Suprapubic skin (tissue), 4 donors: ENCODE measurements around the gene TEX13A. TPM values are rescaled to one million over a fixed set of nuclear protein-coding genes. Genes with fewer than 3 reads are reported as not detected.

Experiments
- DNase-seq, 2 donors: peaks; one replicate each; pipeline ENCODE4 v3.0.0-alpha.2; 2019; ENCODE audit warnings: low spot score in 2 of 2
- H3K27ac ChIP-seq: fragments of 200-600 bp; sonication (generic); one replicate; pipeline ENCODE4 v1.5.1; 2019
- H3K27me3 ChIP-seq: fragments of 200-600 bp; sonication (generic); one replicate; pipeline ENCODE4 v1.5.1; 2019
- H3K36me3 ChIP-seq: fragments of 200-600 bp; sonication (generic); one replicate; pipeline ENCODE4 v1.5.1; 2019
- H3K4me1 ChIP-seq: fragments of 200-600 bp; sonication (generic); one replicate; pipeline ENCODE4 v1.5.1; 2019
- H3K4me3 ChIP-seq: fragments of 200-600 bp; sonication (generic); one replicate; pipeline ENCODE4 v1.5.1; 2019; ENCODE audit warnings: mild to moderate bottlenecking
- H3K9me3 ChIP-seq: fragments of 200-600 bp; sonication (generic); one replicate; pipeline ENCODE4 v1.5.1; 2019
- EP300 ChIP-seq: sonication (generic); formaldehyde crosslinking; IDR thresholded peaks from one replicate; pipeline ENCODE4 v1.6.1; 2017; ENCODE audit warnings: antibody characterized with exemption
- POLR2A ChIP-seq, 2 donors: fragments of 450-650 bp; IDR thresholded peaks; one replicate each; pipeline ENCODE4 v1.6.1; 2017; ENCODE audit warnings: antibody characterized with exemption in 2 of 2, mild to moderate bottlenecking in 2 of 2, moderate library complexity in 2 of 2
- POLR2AphosphoS5 ChIP-seq, 3 donors: sonication (generic); formaldehyde crosslinking; IDR thresholded peaks; one replicate each; pipeline ENCODE4 v1.6.1; 2017; ENCODE audit warnings: antibody characterized with exemption in 3 of 3
- WGBS: methylation state at CpG from one replicate; pipeline ENCODE4 v1.1.5; 2018; 5-methylcytosine and 5-hydroxymethylcytosine counted together
- total RNA-seq, 4 donors: library from RNA; depleted of rRNA; stranded (reverse); fragments of >200 nt; gene quantifications; one replicate each; pipeline ENCODE4 v1.1.0, GENCODE V29; 2016
- TF ChIP-seq, protein P1 (sequence below), 2 donors: fragments of 200-600 bp in 1 of 2; fragments of 450-650 bp in 1 of 2; sonication (generic) in 1 of 2; IDR thresholded peaks; one replicate each; pipeline ENCODE4 v1.5.1; 2016 to 2019; ENCODE audit warnings: antibody characterized with exemption in 2 of 2, mild to moderate bottlenecking in 1 of 2, moderate library complexity in 1 of 2

TEX13A gene
- total RNA-seq, 4 donors from 2014 or later = not detected

DNA sequence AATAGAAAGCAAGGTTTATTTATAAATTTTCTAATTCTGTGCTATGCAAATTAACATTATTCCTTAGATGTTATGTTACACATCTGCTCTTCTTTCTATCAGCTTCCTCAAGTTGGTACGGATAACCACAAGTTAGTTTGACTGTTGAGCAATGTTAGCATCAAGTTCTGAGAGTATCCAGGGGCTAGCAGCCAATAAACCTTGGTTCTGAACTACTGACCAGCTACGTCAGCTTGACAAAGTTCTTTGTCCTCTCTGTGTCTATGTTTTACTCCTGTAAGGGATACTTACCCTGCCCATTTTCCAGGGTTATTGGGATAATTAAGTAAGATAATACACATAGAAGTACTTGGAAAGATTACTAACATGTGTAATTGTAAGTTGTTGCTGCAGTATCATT is 8.1 kb upstream of the TEX13A start:
- no peaks in the 10 kb centered on the region for H3K9me3 ChIP-seq
- no peak for DNase-seq
- H3K36me3 ChIP-seq = no peaks in the 10 kb centered on the region
- no peaks in the 10 kb centered on the region for H3K27me3 ChIP-seq
- no peak overlapping the region for H3K27ac ChIP-seq
- no peak for TF ChIP-seq POLR2A (IDR thresholded peaks at IDR 0.05)
- TF ChIP-seq, protein P1, sequence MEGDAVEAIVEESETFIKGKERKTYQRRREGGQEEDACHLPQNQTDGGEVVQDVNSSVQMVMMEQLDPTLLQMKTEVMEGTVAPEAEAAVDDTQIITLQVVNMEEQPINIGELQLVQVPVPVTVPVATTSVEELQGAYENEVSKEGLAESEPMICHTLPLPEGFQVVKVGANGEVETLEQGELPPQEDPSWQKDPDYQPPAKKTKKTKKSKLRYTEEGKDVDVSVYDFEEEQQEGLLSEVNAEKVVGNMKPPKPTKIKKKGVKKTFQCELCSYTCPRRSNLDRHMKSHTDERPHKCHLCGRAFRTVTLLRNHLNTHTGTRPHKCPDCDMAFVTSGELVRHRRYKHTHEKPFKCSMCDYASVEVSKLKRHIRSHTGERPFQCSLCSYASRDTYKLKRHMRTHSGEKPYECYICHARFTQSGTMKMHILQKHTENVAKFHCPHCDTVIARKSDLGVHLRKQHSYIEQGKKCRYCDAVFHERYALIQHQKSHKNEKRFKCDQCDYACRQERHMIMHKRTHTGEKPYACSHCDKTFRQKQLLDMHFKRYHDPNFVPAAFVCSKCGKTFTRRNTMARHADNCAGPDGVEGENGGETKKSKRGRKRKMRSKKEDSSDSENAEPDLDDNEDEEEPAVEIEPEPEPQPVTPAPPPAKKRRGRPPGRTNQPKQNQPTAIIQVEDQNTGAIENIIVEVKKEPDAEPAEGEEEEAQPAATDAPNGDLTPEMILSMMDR (IDR thresholded peaks at IDR 0.05) = no peak
- no peak for TF ChIP-seq EP300
- TF ChIP-seq POLR2AphosphoS5 (IDR thresholded peaks at IDR 0.05) = no peak
- no peaks in the 10 kb centered on the region for H3K4me1 ChIP-seq
- H3K4me3 ChIP-seq = no peak overlapping the region
- 62% methylated on average over 2 of the region's 2 CpGs for WGBS

- Histone ChIP-seq H3K27me3 (no peaks in the 10 kb centered on the region), H3K4me3 (no peak overlapping the region), H3K27ac (no peak overlapping the region), H3K36me3 (no peaks in the 10 kb centered on the region), H3K9me3 (no peaks in the 10 kb centered on the region), H3K4me1 (no peaks in the 10 kb centered on the region)
- WGBS = 75% methylated on average over 5 of the region's 5 CpGs
- no peak for DNase-seq
- TF ChIP-seq POLR2A (IDR thresholded peaks at IDR 0.05) (no peak), POLR2AphosphoS5 (IDR thresholded peaks at IDR 0.05) (no peak), EP300 (no peak)
- TF ChIP-seq, protein P1 (IDR thresholded peaks at IDR 0.05) = no peak
Observed at GRCh38 chrX:105226499-105226898, 6.0 kb upstream of the TEX13A start.

- no peak overlapping the region for H3K27ac ChIP-seq
- H3K9me3 ChIP-seq = no peaks in the 10 kb centered on the region
- no peaks in the 10 kb centered on the region for H3K4me1 ChIP-seq
- H3K27me3 ChIP-seq = no peaks in the 10 kb centered on the region
- TF ChIP-seq POLR2AphosphoS5 (IDR thresholded peaks at IDR 0.05) (no peak), POLR2A (IDR thresholded peaks at IDR 0.05) (no peak), EP300 (no peak)
- TF ChIP-seq, protein P1 (IDR thresholded peaks at IDR 0.05) = no peak
- H3K4me3 ChIP-seq = no peak overlapping the region
- H3K36me3 ChIP-seq = no peaks in the 10 kb centered on the region
- no peak for DNase-seq
- WGBS = 74% methylated on average over 3 of the region's 3 CpGs
Observed at GRCh38 chrX:105221374-105221773, 880 bp upstream of the TEX13A start.

GRCh38 chrX:105219454-105220401 is 766 bp downstream of the TEX13A start:
- Histone ChIP-seq H3K27me3 (no peaks in the 10 kb centered on the region), H3K27ac (no peak overlapping the region), H3K4me1 (no peaks in the 10 kb centered on the region), H3K36me3 (no peaks in the 10 kb centered on the region), H3K9me3 (no peaks in the 10 kb centered on the region), H3K4me3 (no peak overlapping the region)
- DNase-seq = no peak
- 96% methylated on average over 23 of the region's 26 CpGs for WGBS
- TF ChIP-seq POLR2AphosphoS5 (IDR thresholded peaks at IDR 0.05) = no peak
- no peak for TF ChIP-seq POLR2A (IDR thresholded peaks at IDR 0.05)
- TF ChIP-seq, protein P1 (IDR thresholded peaks at IDR 0.05) = no peak
- TF ChIP-seq EP300 = no peak

- Histone ChIP-seq H3K4me1 (no peaks in the 10 kb centered on the region), H3K9me3 (no peaks in the 10 kb centered on the region), H3K4me3 (no peak overlapping the region), H3K27ac (no peak overlapping the region), H3K27me3 (no peaks in the 10 kb centered on the region), H3K36me3 (no peaks in the 10 kb centered on the region)
- TF ChIP-seq, protein P1 (IDR thresholded peaks at IDR 0.05) = no peak
- TF ChIP-seq POLR2AphosphoS5 (IDR thresholded peaks at IDR 0.05) (no peak), EP300 (no peak), POLR2A (IDR thresholded peaks at IDR 0.05) (no peak)
- no peak for DNase-seq
- 61% methylated on average over 3 of the region's 3 CpGs for WGBS
Observed at GRCh38 chrX:105211066-105211575, 9.4 kb downstream of the TEX13A start.
